Lower leg skin (tissue), 3 donors: ENCODE results near the gene FANK1.

Experiments used
- CTCF ChIP-seq, 3 donors: fragments of 450-650 bp; IDR thresholded peaks; one replicate each; pipeline ENCODE4 v1.5.1; 2016; ENCODE audit warnings: antibody characterized with exemption in 3 of 3, mild to moderate bottlenecking in 3 of 3, moderate library complexity in 2 of 3
- POLR2A ChIP-seq, 2 donors: fragments of 450-650 bp; IDR thresholded peaks; one replicate each; pipeline ENCODE4 v1.6.1; 2016 to 2017; ENCODE audit warnings: antibody characterized with exemption in 2 of 2, mild to moderate bottlenecking in 1 of 2, moderate library complexity in 1 of 2

- TF ChIP-seq CTCF (IDR thresholded peaks at IDR 0.05), result no peak
- no peak for TF ChIP-seq POLR2A (IDR thresholded peaks at IDR 0.05)
Measured at GRCh38 chr10:125857185-125857760, 39.1 kb upstream of the FANK1 start.
